H1 (cell line): Measurements from ENCODE around the gene WDFY4.

ENCODE experiments used
- POLR2A ChIP-seq, 2 experiments: IDR thresholded peaks; 1 replicate in 1 of 2; 2 replicates in 1 of 2; pipeline ENCODE4 v1.6.1; 2011; ENCODE audit warnings: low read depth in 2 of 2, low read length in 2 of 2, mild to moderate bottlenecking in 2 of 2; ENCODE audit errors: control extremely low read depth in 1 of 2
- TEAD4 ChIP-seq: IDR thresholded peaks from 2 replicates; pipeline ENCODE4 v1.6.1; 2012; ENCODE audit warnings: low read depth, low read length, inconsistent platforms, mixed read lengths
- TF ChIP-seq, protein P1 (sequence below): IDR thresholded peaks from 2 replicates; pipeline ENCODE4 v1.6.1; 2011; ENCODE audit warnings: low read length, improper control_type of control experiment

DNA sequence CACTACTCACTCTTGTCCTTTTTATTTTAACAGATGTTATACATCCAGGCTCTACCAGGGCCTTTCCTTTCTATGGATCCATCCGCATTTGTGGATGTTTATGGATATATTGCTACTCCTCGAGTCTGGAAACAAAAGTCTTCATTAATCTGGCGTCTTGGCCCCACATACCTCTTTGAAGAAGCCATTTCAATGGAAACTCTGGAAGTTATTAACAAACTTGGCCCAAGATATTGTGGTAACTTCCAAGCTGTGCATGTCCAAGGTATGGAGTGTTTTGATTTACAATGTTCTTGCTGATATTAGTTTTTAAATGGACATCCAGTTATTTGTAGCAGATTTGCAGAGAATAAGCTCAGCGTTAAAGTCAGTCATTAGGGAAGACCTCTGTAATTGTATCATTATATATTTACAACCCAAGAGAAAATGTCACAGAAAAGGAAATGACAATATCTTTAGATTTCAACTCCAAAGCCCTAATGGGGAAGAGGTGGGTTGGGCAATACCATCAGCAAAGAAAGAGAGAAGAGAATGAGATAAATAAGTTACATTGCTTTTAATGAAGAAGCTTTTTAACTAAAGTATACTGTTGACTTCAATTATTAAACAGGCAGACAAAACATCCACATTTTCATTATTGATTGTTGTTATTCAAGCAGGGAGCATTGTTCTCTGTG lies 102.1 kb downstream of the WDFY4 start:
- TF ChIP-seq TEAD4 = no peak
- no peak for TF ChIP-seq POLR2A (IDR thresholded peaks at IDR 0.05; ENCODE audit: control extremely low read depth in 1 of 2, low read depth in 2 of 2, low read length in 2 of 2)
- TF ChIP-seq, protein P1, sequence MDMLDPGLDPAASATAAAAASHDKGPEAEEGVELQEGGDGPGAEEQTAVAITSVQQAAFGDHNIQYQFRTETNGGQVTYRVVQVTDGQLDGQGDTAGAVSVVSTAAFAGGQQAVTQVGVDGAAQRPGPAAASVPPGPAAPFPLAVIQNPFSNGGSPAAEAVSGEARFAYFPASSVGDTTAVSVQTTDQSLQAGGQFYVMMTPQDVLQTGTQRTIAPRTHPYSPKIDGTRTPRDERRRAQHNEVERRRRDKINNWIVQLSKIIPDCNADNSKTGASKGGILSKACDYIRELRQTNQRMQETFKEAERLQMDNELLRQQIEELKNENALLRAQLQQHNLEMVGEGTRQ = no peak
